ENCODE results near the gene CPLX4.
A peak's percentile ranks its signal among the peaks of the same experiment; 100 is the strongest.

The CPLX4 gene

DNA sequence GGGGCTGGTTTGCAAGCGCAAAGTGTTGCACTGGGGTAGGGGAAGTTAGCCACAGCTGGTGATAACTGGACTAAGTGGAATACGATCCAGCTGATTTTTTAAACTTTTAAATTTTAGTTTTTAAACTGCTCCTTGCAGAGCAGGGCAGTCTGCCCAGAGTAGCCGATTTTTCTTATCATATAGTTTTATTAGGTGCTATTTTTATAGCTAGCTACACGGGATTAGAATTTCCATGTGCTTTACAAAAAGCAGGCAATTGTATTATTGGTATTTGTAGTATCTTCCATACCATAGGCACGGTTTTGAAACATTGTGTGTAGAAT is 9.6 kb downstream of the CPLX4 start:
- no peak for TF ChIP-seq CTCF (IDR thresholded peaks at IDR 0.05; ENCODE audit: borderline replicate concordance, insufficient read depth, low read depth, low read length)
- H3K4me3 ChIP-seq (ENCODE audit: low read depth, low read length) = no peak overlapping the region

GRCh38 chr18:59308248-59308937 is 10.1 kb downstream of the CPLX4 start:
- peak; percentile 84 for TF ChIP-seq CTCF (IDR thresholded peaks at IDR 0.05; ENCODE audit: borderline replicate concordance, insufficient read depth, low read depth, low read length)

GRCh38 chr18:59306640-59307039 is 11.8 kb downstream of the CPLX4 start:
- TF ChIP-seq CTCF (IDR thresholded peaks at IDR 0.05; ENCODE audit: borderline replicate concordance, insufficient read depth, low read depth, low read length) = no peak
- no peak overlapping the region for H3K4me3 ChIP-seq (ENCODE audit: low read depth, low read length)

More at GRCh38 chr18:59308248-59308937, 10.1 kb downstream of the CPLX4 start:
- no peak overlapping the region for H3K4me3 ChIP-seq (ENCODE audit: low read depth, low read length)

DNA sequence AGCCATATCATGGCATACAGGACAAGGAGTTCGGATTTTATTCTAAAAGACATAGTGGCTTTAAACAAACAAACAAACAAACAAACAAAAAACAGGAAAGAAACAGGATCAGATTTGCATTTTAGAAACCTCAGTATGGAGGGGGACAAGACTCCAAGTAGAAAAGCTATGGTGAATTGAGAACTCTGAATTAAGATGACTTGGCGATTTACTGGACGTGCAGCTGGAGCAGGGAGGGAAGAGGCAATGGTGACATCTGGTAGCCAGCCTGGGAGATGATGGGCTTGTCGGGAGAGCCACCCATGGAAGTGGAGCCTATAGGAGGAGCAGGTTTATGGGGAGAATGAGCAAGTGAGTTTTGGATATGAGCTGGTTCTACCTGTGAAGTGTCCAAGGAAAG is 13.2 kb downstream of the CPLX4 start:
- TF ChIP-seq CTCF (IDR thresholded peaks at IDR 0.05; ENCODE audit: borderline replicate concordance, insufficient read depth, low read depth, low read length) = no peak
- H3K4me3 ChIP-seq (ENCODE audit: low read depth, low read length) = no peak overlapping the region

DNA sequence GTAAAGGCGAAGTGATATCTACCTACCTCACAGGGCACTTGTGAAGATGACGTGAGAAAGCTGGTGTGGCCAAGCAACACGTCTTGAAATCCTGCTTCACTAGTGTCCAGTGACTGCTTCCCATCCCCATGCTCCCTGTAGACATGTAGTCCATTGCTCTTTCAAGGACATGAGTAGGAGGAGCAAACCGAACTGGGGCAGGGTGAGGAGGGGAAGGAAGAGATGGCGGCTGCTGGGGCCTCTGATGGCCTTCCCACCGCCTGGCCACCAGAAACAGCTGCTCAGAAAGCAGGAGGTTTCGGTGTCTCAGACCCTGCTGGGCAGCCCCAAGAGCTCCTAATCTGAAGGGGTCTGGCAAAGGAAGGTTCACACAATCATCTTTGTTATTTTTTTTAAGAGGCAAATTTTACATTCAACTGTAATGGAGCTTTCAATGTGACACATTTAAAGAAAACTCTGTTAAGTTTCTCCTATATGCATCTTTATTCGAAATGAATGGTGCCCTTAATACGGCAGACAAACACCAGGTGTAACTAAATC is 14.7 kb downstream of the CPLX4 start:
- H3K4me3 ChIP-seq (ENCODE audit: low read depth, low read length) = no peak overlapping the region
- TF ChIP-seq CTCF (IDR thresholded peaks at IDR 0.05; ENCODE audit: borderline replicate concordance, insufficient read depth, low read depth, low read length) = no peak

DNA sequence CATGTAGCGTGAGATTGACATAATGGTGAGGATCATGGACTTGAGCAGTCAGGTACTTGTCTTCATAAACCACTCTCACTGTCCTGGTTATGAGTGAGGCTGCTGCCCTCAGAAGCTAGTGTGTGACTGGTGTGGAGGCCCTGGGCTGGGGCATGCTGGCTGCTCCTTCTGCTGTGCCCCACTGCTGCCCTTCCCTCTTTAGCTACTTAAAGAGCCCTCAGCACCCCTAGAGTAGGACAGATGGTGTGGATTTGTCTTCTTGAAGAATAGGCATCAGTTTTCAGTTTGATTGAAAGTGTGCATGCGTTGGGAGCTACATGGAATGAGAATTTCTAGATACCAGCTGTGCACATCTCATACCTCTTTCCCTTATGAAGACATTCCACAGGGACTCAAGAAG is 15.4 kb downstream of the CPLX4 start:
- no peak overlapping the region for H3K4me3 ChIP-seq (ENCODE audit: low read depth, low read length)
- TF ChIP-seq CTCF (IDR thresholded peaks at IDR 0.05; ENCODE audit: borderline replicate concordance, insufficient read depth, low read depth, low read length) = no peak

GRCh38 chr18:59301929-59302328 is 16.5 kb downstream of the CPLX4 start:
- TF ChIP-seq CTCF (IDR thresholded peaks at IDR 0.05; ENCODE audit: borderline replicate concordance, insufficient read depth, low read depth, low read length) = no peak
- no peak overlapping the region for H3K4me3 ChIP-seq (ENCODE audit: low read depth, low read length)
